GM18861 (cell line): Measurements from ENCODE around the gene DHDDS.
"Not testable (repeated sequence)": the region's sequence is repeated elsewhere in the genome, so short reads cannot be mapped to it uniquely, and the experiment has no call there.

Experiments used
- ATAC-seq: cut with Tn5 transposase; IDR thresholded peaks from one replicate; pipeline ENCODE4 v1.9.1; 2021; ENCODE audit not compliant: unreplicated experiment

DHDDS gene

DNA sequence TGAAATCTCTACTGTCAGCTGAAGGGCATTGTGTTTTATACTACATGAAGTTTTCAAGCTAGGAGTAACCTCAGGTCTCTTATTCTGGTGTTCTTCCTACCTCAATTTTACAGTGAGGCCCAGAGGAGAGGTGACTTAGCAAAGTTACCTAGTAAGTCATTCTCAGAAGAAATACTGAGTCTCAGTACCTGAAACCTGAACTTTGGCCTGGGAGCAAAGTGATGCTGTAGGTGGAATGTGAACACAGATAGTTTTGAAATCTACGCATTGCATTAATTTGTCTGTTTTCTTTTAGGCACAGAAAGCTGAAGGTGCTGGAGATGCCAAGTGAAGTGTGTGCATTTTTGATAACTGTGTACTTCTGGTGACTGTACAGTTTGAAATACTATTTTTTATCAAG, 42.7 kb downstream of the DHDDS start:
- no peak for ATAC-seq

GRCh38 chr1:26475989-26476388, 43.9 kb downstream of the DHDDS start:
- ATAC-seq = no peak

DNA sequence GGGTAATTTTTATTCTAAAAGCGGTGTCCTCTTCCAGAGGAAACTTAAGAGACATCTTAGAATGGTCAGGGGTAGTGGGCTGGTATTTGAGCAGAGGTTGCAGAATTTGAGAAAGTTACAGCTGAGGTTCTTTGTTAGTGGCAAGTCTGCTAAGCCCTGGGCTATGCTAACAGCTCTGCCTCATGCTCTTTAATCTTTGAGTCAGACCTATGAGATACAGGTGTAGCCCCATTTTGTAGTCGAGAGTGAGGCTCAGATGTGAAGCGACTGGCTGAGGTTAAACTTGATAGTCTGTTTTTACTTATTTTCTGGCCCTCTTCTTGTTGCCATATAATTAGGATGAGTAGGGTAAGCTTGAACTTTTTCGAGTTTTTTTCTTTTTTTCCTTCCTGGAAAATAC, 44.8 kb downstream of the DHDDS start:
- ATAC-seq = no peak

- ATAC-seq = no peak
These were observed 45.5 kb downstream of the DHDDS start for GRCh38 chr1:26477446-26478152.

DNA sequence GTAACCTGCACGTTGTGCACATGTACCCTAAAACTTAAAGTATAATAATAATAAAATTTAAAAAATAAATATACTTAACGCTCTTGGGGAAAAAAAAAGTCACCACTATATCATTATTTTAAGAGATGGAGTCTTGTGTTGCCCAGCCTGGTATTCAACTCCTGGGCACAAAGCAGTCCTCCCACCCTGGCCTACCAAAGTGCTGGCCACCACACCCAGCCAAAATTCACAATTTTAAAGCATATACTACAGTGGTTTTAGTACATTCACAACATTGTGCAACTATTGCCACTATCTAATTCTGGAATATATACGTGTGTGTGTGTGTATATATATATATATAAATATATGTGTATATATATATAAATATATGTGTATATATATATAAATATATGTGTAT, 46.0 kb downstream of the DHDDS start:
- no peak for ATAC-seq

DNA sequence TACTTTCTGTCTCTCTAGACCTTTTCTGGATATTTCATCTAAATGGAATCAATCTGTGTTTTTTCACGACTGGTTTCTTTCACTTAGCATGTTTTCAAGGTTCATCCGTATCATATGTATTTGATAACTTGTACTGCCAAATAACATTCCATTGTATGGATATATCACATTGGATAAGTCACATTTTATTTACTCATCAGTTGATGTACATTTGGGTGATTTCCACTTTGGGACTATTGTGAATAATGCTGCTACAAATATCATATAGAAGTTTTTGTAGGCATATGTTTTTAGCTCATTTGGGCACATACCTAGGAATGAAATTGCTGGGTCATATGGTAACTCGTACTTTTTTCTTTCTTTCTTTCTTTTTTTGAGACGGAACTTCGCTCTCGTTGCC, 46.9 kb downstream of the DHDDS start:
- ATAC-seq = no peak

DNA sequence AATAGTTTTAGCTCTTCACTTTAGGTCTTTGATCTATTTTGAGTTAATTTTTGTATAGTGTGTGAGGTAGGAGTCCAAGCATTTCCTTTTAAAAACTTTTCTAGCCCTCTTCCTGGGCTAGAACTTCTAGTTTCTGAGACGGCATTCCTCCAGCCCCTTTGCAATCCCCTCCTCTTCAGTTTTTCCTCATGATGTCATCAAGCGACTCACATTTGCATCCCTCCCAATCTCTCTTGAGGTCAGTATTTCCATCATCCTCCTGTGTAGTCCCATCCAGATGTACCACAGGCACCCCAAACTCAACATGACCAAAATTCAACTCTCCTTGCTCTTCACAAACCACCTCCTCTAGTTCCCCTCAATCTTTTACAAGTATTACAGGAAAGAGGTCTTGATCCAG, 50.8 kb downstream of the DHDDS start:
- ATAC-seq = no peak

- no peak for ATAC-seq
These were observed 51.9 kb downstream of the DHDDS start for GRCh38 chr1:26483980-26484379.

DNA sequence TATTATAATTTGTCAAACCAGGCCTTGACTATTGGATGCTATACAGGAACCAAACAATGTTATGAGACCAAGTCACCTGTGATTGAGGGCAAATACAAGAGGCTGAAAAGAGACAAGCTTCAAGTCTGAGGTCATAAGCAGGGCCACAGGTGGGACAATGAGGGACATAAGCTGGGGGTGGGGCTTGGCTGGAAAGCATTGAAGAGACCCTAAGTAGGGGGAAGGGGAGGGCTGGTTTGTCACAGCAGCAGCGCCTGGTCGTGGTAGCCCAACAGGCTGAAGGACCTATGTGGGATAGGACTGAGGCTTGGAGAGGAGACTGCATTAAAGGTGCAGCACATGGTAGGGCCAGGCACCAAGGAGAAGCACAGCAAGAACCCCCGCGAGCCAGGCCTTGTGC, 58.0 kb downstream of the DHDDS start:
- ATAC-seq = no peak

DNA sequence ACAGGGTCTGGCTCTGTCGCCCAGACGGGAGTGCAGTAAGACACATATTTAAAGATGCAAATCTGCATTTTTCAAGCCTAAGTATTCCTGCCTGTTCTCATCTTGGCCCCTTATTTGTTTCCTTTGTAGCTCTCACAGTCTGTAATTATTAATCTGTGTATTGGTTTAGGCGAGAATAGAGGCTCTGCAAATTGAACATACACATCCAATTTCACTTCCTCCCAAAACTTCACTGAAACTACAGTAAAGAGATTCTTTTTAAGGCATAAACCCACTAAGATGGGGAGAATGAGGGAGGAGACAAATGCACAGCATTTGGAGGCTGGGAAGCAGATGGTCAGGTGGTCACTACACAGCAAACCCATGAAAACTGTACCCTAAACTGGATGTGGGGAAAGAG, 61.1 kb downstream of the DHDDS start:
- ATAC-seq = no peak

- no peak for ATAC-seq
These were observed 61.8 kb downstream of the DHDDS start for GRCh38 chr1:26493938-26494337.

DNA sequence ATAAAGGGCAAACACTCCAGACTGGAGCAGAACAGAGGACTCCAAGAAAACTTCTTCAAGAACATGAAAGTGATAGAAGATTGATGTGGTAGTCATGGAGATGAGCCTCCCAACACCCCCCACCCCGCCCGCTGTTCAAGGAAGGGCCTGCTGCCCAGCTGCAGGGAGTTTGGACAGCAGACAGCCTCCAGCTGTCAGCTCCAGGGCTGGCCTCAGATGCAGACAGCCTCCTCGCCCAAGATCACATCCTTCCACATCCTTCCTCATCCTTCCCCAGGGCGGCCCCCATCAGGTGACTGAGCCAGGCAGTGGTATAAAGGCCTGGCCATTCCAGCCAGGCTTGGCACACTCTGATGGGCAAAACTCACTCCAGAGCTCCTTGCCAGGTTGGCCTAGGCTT, 64.7 kb downstream of the DHDDS start:
- no peak for ATAC-seq

- ATAC-seq = no peak
These were observed 66.8 kb downstream of the DHDDS start for GRCh38 chr1:26498894-26499293.

DNA sequence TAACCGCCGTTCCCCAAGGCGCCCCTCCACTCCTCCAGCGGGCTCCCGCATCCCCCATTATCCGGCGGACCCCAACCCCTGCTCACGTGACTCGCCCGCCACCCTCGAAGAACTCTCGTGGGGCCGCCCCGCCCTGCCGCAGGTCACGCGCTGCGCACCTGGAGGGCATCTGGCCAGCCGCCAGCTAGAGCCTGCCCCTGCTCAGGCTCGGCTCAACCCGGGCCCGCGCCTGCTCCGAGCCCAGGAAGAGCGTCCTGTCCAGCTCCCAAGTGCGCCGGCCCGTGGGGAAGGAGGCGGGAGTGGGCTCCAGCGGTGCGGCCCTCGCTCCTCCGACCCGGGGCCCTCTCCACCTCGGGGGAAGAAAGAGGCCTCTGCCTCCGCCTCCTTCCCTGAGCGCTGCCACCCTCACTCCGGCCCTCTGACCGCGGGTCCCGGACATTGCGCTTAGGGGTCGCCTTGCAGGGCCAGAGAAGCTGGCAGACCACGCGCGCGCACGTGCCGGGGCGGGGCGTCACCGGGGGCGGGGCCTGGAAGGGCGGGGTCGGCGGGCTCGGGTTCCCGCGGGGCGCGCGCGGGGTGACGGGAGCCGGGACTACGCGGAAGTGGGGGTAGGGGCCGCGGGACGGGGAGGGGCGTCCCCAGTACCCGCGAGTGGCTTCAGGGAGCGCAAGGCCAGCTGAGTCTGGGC, 68.5 kb downstream of the DHDDS start:
- peak; percentile 35 for ATAC-seq

DNA sequence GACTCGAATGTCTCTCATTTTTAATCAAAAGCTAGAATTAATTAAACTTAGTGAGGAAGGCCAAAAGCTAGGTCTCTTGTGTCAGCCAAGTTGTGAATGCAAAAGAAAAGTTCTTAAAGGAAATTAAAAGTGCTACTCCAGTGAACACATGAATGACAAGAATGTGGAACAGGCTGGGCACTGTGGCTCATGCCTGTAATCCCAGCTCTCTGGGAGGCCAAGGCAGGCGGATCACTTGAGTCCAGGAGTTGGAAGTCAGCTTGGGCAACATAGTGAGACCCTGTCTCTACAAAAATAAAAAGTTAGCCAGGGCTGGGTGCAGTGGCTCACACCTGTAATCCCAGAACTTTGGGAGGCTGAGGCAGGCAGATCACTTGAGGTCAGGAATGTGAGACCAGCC, 78.6 kb downstream of the DHDDS start:
- ATAC-seq = not testable (repeated sequence)

- not testable (repeated sequence) for ATAC-seq
These were observed 83.7 kb downstream of the DHDDS start for GRCh38 chr1:26515836-26516235.

- ATAC-seq = no peak
These were observed 85.1 kb downstream of the DHDDS start for GRCh38 chr1:26516987-26517765.

GRCh38 chr1:26517766-26518049, 85.6 kb downstream of the DHDDS start:
- no peak for ATAC-seq

DNA sequence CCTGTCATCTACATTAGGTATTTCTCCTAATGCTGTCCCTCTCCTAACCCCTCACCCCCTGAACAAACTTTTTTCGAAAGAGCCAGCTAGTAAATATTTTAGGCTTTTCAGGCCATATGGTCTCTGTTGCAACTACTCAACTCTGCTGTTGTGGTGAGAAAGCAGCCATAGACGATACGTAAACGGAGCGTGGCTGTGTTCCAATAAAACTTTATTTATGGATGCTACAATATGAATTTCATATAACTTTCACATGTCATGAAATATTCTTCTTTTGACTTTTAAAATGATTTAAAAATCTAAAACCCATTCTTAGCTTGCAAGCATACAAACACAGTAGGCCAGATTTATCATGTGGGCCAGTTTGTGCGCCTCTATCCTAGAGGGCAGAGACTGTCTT, 86.2 kb downstream of the DHDDS start:
- ATAC-seq = no peak

GRCh38 chr1:26520339-26520738, 88.2 kb downstream of the DHDDS start:
- ATAC-seq = no peak
